HG03469 (cell line): ENCODE data around the gene TAPBP.
"Not testable (repeated sequence)": the region's sequence is repeated elsewhere in the genome, so short reads cannot be mapped to it uniquely, and the experiment has no call there.

Experiments used
- ATAC-seq: cut with Tn5 transposase; IDR thresholded peaks from one replicate; pipeline ENCODE4 v1.9.1; 2021; ENCODE audit warnings: mild to moderate bottlenecking, moderate library complexity, moderate number of reproducible peaks; ENCODE audit not compliant: unreplicated experiment

Gene TAPBP

DNA sequence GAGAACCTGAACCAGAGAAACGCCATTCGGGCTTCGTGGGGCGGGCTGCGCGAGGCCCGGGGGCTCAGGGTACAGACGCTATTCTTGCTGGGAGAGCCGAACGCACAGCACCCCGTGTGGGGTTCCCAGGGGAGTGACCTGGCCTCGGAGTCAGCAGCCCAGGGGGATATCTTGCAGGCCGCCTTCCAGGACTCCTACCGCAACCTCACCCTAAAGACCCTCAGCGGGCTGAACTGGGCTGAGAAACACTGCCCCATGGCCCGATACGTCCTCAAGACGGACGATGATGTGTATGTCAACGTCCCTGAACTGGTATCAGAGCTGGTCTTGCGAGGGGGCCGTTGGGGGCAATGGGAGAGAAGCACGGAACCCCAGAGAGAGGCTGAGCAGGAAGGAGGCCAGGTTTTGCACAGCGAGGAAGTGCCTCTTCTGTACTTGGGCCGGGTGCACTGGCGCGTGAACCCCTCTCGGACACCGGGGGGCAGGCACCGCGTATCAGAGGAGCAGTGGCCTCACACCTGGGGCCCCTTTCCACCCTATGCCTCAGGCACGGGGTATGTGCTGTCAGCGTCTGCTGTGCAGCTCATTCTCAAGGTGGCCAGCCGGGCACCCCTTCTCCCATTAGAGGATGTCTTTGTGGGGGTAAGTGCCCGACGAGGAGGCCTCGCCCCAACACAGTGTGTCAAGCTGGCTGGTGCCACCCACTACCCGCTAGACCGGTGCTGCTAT, 36.1 kb downstream of the TAPBP start:
- no peak for ATAC-seq

DNA sequence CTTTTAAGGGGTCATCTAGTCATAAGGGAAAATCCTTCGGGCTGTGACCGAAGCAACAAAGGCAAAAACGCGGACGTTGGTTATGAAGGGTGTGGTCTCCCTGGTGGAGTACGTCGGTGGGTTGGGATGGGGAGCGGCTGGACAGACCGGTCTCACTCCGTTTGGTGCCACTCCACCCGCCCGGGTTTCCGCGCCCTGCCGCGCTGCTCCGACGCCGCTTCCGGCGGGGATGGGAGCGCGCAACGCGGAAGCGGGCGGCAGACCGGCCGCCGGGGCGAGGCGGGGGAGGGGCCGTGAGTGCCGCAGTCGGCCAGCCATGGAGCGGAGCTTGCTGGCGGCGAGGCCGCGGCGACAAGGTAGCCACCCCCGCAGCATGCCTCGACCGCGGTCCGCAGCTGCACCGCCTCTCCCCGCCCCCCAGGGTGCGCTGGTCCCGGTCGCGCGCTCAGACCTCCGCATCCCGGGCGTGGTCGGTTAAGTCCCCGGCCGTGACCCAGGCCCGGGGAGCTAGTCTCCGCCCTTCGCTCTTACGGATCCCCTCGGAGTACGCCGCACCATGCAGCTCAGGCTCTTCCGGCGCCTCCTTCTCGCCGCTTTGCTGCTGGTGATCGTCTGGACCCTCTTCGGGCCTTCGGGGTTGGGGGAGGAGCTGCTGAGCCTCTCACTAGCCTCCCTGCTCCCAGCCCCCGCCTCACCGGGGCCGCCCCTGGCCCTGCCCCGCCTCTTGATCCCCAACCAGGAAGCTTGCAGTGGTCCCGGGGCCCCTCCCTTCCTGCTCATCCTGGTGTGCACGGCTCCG, 36.8 kb downstream of the TAPBP start, which contains the start of gene B3GALT4:
Gene B3GALT4, plus strand, starts transcription at position 260 of the 799 bp plus-strand sequence. Its CDS starts 297 bp downstream, at position 557.
- no peak for ATAC-seq

DNA sequence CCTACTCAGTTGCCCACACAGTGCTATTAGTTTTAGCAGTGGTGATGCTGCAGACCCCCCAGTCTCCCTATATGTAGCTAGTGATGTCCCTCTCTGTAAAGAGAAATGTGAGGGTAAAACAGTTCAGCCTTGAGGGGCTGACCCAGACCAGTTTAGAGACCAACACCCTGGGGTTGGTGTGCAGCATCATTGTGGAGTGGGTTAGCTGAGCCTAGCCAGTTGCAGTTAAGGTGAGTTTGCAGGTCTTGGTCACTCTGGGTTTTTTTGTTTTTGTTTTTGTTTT, 37.4 kb downstream of the TAPBP start:
- ATAC-seq: no peak

DNA sequence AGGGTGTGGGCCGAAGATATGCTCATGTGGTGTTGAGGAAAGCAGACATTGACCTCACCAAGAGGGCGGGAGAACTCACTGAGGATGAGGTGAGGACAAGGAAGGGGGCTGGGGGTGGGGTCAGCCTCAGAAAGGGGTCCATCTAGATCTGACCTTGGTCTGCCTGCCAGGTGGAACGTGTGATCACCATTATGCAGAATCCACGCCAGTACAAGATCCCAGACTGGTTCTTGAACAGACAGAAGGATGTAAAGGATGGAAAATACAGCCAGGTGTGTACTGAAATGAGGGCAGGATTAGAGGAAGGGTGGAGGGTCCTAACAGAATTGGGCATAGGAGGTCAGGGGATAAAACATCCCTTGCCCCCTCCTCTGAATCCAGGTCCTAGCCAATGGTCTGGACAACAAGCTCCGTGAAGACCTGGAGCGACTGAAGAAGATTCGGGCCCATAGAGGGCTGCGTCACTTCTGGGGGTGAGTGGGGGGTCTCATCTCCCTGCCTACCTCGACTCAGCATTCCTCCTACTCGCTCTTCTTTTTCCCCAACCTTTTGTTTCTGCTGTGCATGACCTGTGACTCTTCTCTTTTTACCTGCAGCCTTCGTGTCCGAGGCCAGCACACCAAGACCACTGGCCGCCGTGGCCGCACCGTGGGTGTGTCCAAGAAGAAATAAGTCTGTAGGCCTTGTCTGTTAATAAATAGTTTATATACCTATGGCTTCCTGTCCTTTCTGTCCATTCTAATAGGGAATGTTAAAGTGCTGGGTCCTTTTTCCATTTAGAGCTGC, 37.9 kb downstream of the TAPBP start:
- not testable (repeated sequence) for ATAC-seq

DNA sequence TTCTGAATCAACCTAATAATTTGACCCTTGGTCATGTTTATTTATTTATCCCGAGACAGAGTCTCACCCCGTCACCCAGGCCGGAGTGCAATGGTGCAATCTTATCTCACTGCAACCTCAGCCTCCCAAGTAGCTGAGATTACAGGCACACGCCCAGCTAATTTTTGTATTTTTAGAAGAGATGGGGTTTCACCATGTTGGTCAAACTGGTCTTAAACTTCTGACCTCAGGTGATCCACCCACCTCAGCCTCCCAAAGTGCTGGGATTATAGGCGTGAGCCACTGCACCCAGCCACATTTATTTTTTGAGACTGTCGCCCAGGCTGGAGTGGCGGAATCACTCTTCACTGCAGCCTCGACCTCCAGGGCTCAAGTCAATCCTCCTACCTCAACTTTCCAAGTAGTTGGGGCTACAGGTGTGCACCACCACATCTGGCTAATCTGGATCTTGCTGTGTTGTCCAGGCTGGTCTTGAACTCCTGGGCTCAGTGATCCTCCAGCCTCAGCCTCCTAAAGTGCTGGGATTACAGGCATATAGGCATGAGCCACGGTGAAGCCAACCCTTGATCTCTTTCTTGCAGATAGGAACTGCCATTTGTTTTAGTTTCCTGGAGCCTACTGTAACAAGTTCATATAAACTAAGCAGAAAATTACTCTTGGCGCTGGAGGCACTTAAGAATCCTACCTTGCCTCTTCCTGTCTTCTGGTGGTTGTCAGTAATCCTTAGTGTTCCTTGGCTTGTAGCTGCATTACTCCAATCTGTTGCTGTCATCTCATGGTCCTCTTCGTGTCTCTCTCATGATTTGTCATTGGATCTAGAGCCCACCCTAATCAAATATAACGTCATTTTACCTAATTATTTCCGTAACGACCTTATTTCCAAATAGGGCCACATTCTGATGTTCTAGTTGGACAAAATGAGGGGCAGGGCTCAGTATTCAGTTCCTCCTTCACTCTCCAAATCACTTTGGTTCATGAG, 39.7 kb downstream of the TAPBP start:
- no peak for ATAC-seq

DNA sequence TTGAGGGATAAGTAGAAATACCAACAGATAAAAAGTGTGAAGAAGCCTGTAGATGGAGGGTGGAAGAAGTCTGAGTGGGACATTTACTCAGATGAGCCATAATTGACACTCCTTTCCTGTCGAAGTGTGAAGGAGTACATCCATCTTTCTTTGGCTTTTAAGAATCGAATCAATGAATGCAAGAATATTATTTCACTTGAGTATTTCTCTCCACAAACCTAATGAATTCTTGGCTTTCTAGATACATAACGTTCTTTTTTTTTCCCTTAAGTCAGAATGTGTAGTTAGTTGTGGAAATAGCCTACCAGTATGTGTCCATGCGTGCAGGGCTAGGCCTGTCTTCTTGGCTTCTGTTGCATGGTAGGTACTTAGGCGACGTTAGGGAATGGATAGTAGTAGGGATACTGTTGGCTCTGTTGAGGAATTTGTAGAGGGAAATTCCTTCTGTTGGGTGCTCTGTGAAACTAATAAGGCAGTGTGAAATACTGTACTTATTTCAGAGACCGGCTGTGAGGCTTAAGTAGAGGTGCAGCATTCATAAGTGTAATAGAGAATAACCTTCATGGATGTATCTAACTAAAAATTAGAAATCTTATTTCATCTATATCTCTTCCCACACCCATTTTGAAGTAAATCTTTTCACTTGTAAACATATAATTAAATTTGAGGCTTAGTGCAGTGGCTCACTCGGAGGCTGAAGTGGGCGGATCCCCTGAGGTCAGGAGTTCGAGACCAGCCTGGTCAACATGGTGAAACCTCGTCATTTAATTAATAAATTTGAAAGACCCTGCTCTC, 40.6 kb downstream of the TAPBP start:
- ATAC-seq: no peak

DNA sequence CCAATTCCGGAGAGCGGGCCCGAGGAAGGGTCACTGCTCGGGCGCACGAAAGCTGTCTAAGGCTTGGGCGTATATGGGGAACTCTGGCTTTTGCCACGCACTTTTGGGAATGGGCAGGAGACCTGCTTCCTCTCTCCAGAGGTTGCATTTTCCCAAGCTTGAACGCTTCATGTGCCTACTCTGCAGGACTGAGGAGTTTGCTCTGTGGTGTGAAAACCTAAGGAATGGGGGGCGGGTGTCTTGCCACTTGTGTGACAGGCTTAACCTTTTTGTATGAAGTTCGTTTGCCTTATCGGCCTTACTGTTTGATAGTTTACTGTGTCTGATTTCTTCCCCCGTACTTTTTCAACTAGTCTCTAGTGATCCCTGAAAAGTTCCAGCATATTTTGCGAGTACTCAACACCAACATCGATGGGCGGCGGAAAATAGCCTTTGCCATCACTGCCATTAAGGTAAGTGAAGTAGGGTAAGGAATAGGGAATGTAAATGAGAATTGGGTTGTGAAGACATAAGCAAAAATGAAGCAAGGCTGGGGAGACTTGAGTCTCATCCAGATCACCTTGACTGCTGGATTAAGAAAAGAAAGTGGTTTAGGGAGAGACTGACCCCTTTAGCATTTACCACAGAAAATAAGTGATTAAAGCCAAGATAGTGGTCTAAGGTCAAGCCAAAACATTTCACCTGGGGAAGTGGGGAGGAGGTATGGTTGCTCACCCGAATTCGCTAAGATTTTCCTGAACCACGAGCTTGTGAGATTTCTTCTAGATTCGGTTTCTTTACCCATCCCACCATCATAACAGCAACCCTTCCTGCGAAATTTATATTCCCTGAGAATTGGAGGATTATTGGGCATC, 41.4 kb downstream of the TAPBP start:
- ATAC-seq: no peak

DNA sequence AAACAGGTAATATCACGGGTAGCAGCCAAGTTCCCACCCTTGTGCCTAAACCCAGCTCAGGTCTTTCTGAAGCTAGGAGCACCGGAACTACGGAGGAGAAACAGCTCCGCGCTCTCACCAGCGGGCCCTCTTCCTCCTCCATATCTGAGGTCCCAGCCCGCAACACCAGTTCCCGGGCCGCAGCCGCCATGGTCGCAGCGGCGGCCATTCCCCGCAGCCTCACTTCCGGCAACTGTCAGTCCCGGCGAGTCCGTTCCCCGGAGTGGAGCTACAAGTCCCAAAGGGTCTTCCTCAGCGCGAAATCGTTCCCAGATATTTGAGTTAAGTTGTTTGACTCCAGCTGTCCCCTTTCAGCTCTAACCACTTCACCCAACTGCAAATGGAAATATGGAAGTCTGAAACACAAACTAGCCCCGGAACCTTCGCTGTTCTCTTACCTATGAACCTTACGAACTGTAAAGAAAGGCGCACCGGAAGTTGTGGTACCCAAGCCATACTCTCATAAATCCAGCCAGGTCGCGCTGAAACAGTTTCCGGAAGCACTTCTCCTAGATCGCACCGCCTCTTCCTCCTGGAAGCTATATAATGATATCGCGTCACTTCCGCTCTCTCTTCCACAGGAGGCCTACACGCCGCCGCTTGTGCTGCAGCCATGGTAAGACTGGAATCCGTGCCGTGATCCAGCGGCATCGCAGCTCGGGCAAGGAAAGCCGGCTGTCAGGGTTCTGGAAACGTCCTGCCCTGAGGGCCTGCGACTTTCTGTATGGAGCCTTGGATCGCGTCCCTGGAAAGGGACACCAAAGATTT, 42.2 kb downstream of the TAPBP start, which contains the start of the genes RPS18 and VPS52:
Gene RPS18, plus strand, starts transcription at position 608 of the 807 bp plus-strand sequence. Its CDS starts 45 bp downstream, at position 653.
Gene VPS52, minus strand, starts transcription at position 409 of the 807 bp plus-strand sequence. Its CDS starts 201 bp downstream, at position 208.
- peak; percentile 52 for ATAC-seq

DNA sequence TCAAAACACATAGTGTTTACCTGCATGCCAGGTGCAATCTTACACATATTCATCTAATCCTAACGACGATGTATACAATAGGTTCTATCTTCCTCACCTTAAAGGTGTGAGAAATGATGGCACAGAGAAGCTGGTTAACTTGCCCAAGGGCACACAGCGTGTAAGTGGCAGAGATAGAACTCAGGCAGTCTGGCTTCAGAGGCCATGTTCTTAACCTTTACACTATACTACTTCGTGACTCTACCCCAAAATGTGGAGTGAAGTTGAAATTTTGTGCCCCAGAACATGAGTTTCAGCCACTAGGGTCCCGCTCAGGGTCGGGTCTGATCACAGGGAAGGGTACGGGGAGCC, 42.8 kb downstream of the TAPBP start:
- peak; percentile 3 for ATAC-seq

DNA sequence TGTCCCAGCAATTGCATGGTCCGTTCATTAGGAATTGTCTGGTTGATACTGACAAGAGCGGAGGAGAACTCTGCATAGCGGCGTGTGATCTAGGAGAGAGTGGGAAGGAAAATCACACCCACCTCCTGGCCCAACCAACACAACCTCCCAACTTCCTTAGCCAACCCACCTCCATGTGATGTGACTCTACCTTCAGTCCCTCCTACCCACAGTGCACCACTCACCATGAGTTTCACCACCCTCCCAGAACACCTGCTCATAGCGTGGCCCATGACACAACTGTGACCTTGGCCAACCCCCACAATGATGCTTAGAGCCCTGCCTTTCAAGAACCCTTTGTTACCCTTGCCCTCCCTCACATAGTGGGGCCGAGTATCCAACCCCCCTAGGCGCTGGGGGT, 49.9 kb downstream of the TAPBP start:
- ATAC-seq: no peak

DNA sequence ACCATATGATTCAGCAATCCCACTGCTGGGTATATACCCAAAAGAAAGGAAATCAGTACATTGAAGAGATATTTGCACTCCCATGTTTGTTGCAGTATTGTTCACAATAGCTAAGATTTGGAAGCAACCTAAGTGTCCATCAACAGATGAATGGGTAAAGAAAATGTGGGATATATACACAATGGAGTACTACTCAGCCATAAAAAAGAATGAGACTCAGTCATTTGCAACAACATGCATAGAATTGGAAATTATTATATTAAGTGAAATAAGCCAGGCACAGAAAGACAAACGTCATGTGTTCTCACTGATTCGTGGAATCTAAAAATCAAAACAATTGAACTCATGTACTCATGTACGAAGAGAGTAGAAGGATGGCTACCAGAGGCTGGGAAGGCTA, 51.4 kb downstream of the TAPBP start:
- not testable (repeated sequence) for ATAC-seq

DNA sequence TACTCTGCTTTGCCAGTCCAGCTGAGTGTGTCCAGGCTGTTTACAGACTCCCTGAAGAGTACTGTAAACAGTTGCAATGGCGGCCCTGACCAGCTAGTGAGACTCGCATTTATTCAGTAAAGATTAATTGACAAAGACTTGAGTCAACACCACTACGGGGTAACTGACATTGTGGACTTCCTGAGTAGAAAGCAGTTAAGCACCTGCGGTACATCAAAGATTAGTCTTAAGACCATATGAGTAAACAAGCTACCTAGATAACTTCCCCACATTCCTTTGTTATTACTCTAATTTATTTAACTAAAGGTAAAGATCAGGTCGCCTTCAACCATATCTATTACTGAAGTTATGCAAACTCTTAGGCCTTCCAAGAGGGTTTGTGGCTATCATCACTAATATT, 54.8 kb downstream of the TAPBP start:
- no peak for ATAC-seq

DNA sequence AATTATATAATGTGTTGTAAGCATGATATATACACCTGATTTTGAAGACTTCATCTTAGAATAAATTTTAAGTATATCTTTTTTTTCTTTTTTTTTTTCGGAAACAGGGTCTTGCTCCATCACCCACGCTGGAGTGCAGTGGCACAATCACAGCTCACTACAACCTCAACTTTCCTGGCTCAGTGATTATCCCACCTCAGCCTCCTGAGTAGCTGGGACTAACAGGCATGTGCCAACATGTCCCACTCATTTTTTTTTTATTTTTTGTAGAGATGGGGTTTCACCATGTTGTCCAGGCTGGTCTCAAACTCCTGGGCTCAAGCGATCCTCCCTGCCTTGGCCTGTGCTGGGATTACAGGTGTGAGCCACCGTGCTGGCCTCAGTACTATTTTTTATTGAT, 59.3 kb downstream of the TAPBP start:
- no peak for ATAC-seq

DNA sequence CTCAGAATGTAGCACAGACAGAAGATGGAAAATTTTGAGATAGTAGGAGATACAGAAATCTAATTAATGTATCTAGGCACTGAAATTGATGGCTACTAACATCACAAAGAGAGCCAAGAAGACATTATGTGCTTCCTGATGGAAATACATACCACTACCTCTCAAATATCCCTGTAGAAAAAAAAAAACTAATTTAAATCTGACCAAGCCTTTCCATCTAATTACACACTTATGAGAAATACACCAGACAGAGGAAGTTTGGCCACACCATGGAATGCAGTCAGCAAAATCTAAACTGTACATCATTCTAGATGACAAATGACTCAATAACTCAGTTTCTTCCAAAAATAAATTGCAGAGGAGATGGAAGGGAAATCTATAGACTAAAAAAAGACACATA, 61.1 kb downstream of the TAPBP start:
- ATAC-seq: no peak

DNA sequence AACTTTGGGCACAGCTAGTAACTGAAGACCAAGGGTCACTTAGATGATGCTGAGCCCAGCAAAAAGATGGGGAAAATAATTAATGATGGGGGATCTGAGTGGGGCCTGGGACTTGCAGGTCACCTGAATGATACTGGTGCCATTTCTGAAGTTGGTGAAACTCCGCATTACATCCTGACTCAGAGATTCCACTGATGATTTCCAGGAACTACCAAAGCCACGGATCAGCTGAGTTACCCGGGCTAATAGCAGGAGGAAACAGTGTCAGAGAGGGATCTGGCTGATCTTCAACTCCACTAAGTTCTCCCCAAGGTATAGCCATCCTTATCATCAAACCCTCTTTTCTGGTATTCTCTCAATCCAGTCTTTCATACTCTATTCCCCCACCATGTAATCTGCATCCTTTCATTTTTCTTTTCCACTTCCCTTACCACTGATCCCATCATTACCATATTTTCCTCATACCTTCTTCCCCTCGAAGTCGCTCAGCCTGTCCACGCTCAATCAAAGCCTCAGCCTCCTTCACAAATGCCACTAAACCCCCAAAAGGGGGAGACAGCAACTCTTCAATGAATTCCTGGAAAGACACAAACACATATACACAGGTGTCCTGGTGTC, 62.4 kb downstream of the TAPBP start:
- no peak for ATAC-seq

DNA sequence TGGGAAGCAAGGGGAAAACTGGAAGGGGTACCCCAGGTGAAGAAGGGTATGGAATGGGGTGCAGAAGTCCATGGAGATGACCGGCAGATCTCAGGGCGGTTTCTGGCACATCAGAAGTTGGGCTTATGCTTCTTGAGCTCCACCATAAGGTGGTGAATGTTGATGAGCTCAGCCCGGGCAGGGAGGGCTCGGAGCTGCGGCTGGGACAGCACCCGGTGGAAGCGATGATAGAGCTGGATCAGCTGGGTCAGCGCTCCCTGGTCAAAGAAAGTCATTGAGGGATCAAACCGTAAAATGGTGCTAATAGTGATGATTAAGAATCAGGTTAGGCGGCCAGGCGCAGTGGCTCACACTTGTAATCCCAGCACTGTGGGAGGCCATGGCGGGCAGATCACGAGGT, 63.1 kb downstream of the TAPBP start:
- no peak for ATAC-seq
